Left hindlimb (tissue), 1 donor: ENCODE measurements around the gene SERPINB7.

ENCODE experiments used
- DNase-seq: peaks from one replicate; pipeline ENCODE4 v3.0.0-alpha.2; 2018

The SERPINB7 gene

GRCh38 chr18:63850020-63850419, 74.8 kb downstream of the SERPINB7 start:
- no peak for DNase-seq

DNA sequence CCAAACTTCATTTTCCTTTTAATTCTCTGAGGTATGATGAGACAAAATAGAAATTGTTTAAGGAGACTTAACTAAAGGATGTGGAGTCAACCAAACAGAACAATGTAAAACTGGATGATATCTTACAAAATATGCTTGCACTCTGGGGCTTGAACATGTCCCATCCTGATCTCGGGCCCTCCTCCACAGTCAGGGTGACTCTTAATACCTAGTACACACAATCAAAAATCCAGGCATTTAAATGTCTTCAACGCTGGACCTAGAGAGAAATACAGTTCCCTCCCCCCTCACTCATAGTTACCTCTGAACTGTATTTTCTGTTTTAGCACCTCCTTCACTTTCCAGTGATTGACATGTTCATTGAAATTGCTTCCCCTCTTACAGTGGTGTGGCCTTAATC, 75.4 kb downstream of the SERPINB7 start:
- no peak for DNase-seq
